ENCODE measurements around the gene OR6N2.

DNA sequence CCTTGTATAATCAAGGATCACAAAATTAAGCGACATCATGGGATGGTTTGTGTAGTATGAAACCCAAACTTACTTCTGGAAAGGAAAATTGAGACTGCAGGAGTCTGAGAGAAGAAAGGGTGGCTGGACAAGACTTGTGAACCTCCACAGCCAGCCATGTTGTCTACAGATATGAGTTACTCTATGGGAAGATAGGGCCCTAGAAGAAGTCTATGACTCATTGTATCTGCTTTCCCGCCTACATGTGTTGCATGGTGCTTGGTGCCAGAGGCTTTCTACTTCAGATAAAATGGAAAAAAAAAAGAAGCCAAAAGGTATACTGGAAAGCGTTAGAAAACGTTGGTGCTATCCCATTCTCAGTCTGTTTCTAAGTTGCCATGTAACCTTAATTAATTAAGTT is 18.7 kb upstream of the OR6N2 start:
- TF ChIP-seq, protein P1, sequence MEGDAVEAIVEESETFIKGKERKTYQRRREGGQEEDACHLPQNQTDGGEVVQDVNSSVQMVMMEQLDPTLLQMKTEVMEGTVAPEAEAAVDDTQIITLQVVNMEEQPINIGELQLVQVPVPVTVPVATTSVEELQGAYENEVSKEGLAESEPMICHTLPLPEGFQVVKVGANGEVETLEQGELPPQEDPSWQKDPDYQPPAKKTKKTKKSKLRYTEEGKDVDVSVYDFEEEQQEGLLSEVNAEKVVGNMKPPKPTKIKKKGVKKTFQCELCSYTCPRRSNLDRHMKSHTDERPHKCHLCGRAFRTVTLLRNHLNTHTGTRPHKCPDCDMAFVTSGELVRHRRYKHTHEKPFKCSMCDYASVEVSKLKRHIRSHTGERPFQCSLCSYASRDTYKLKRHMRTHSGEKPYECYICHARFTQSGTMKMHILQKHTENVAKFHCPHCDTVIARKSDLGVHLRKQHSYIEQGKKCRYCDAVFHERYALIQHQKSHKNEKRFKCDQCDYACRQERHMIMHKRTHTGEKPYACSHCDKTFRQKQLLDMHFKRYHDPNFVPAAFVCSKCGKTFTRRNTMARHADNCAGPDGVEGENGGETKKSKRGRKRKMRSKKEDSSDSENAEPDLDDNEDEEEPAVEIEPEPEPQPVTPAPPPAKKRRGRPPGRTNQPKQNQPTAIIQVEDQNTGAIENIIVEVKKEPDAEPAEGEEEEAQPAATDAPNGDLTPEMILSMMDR (IDR thresholded peaks at IDR 0.05; ENCODE audit: insufficient read depth, low read depth, low read length), result no peak
- no peak for TF ChIP-seq EZH2 (IDR thresholded peaks at IDR 0.05; ENCODE audit: insufficient read depth, low read length)
